Kidney epithelial cell (primary cell): ENCODE measurements around the gene ARHGEF7. TPM values are rescaled to one million over a fixed set of nuclear protein-coding genes. Genes with fewer than 3 reads are reported as not detected.
A peak's percentile ranks its signal among the peaks of the same experiment; 100 is the strongest.
"Not testable (repeated sequence)": the region's sequence is repeated elsewhere in the genome, so short reads cannot be mapped to it uniquely, and the experiment has no call there.

Experiments
- DNase-seq: peaks from one replicate; pipeline ENCODE4 v3.0.0-alpha.2; 2010; ENCODE audit warnings: low read depth
- H3K27me3 ChIP-seq: 2 replicates; pipeline ENCODE4 v1.6.0; 2011; ENCODE audit warnings: low read length; ENCODE audit not compliant: control insufficient read depth, insufficient read depth
- H3K36me3 ChIP-seq: 2 replicates; pipeline ENCODE4 v1.5.1; 2011; ENCODE audit warnings: low read length; ENCODE audit not compliant: control insufficient read depth, insufficient read depth
- H3K4me3 ChIP-seq: 2 replicates; pipeline ENCODE4 v1.5.1; 2011; ENCODE audit warnings: low read depth, mild to moderate bottlenecking, control low read depth, low read length
- total RNA-seq: library from RNA; depleted of rRNA; stranded (reverse); fragments of >200 nt; gene quantifications from 2 replicates; pipeline ENCODE4 v1.2.3, GENCODE V29; 2015
- TF ChIP-seq, protein P1 (sequence below): IDR thresholded peaks from 2 replicates; pipeline ENCODE4 v1.5.1; 2011; ENCODE audit warnings: mild to moderate bottlenecking, moderate library complexity, low read length, control low read depth, inconsistent platforms; ENCODE audit not compliant: insufficient read depth, poor library complexity, severe bottlenecking

The ARHGEF7 gene
- total RNA-seq, 1 donor from 2014 or later = 32.4 TPM

DNA sequence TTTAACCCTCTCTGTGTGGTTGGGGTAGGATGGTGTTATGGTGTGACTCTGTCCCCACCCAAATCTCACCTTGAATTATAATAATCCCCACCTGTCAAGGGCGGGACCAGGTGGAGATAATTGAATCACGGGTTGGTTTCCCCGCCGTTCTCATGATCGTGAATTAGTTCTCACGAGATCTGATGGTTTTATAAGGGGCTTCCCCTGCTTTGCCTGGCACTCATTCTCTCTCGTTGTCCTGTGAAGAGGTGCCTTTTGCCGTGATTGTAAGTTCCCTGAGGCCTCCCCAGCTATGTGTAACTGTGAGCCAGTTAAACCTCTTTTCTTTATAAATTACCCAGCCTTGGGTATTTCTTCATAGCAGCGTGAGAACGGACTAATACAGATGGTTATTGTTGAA, 68.8 kb downstream of the ARHGEF7 start:
- H3K36me3 ChIP-seq = no peaks in the 10 kb centered on the region
- no peak for DNase-seq
- H3K4me3 ChIP-seq = no peak overlapping the region
- no peaks in the 10 kb centered on the region for H3K27me3 ChIP-seq
- TF ChIP-seq, protein P1, sequence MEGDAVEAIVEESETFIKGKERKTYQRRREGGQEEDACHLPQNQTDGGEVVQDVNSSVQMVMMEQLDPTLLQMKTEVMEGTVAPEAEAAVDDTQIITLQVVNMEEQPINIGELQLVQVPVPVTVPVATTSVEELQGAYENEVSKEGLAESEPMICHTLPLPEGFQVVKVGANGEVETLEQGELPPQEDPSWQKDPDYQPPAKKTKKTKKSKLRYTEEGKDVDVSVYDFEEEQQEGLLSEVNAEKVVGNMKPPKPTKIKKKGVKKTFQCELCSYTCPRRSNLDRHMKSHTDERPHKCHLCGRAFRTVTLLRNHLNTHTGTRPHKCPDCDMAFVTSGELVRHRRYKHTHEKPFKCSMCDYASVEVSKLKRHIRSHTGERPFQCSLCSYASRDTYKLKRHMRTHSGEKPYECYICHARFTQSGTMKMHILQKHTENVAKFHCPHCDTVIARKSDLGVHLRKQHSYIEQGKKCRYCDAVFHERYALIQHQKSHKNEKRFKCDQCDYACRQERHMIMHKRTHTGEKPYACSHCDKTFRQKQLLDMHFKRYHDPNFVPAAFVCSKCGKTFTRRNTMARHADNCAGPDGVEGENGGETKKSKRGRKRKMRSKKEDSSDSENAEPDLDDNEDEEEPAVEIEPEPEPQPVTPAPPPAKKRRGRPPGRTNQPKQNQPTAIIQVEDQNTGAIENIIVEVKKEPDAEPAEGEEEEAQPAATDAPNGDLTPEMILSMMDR = no peak

DNA sequence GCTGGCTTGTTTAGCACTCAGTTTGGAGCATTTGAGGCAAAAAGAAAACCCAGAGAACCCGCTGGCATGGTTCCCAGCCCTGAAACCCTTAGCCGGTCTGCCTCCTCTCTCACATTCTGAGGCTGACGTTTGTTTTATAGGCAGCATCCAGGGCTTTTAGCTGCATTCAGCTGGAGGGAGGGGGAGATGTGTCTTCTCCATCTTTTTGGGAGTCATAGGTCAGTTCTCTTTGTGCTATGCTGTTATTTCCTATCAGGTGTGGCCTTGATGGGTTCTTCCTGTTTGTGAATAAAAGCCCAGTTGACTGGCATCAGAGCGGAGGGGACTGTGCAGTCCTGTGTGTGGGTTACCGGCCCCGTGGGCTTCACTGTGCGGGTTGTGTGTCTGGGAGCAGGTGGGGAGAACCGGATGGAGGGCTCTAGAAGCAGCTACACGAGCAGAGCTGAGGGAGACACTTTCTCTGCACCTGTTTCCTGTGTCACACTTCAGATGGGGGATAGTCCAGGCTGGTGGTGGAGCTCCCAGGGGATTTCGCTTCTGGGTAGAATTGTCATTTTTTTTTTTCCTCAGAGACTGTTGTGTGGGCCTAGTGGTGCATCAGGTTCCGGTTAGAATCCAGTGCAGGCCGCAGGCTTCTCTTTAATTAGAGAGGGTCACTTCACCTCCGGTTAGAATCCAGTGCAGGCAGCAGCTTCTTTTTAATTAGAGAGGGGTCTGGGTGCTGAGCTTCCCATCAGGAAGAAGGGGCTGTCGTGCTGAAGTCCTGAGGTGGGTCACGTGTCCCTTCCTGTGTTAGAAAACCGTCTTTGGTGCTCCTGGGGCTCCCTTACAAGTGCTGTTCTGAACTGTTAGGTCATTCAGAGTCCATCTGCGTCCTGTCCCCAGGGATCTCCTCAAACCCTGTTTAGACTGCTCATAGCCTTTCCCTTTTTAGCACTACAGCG, 69.6 kb downstream of the ARHGEF7 start:
- Histone ChIP-seq H3K36me3 (no peaks in the 10 kb centered on the region), H3K4me3 (no peak overlapping the region), H3K27me3 (no peaks in the 10 kb centered on the region)
- TF ChIP-seq, protein P1 = no peak
- DNase-seq = no peak

DNA sequence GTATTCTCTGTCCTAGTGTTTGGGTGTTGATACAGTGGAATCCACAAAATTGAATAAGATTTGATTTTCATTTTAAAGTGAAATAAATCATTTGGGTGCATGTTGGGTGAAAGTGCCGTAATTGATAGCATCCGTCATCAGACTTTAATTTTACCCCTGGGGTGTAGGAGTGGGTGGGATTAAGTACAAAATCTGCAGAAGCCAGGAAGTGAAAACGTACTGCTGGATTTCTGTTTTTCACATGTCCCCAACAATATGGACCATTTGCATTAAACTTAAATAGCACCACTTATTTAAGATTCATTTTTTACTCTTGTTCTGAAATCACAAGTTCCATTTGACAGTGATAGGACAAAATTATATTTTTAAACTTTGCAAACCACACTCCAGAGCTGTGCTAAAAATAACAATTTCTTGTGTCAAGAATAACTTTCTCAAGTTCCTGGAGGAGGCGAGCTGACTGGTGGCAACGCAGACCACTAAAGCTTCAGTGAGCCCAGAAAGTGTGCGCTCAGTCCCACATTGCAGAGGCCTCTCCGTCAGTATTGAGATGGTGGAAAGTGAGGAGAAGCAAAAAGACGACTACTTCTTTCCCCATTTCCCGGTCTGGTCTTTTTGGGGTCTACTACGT, 71.3 kb downstream of the ARHGEF7 start:
- H3K36me3 ChIP-seq = no peaks in the 10 kb centered on the region
- no peak overlapping the region for H3K4me3 ChIP-seq
- TF ChIP-seq, protein P1 = no peak
- DNase-seq = no peak
- H3K27me3 ChIP-seq = no peaks in the 10 kb centered on the region

DNA sequence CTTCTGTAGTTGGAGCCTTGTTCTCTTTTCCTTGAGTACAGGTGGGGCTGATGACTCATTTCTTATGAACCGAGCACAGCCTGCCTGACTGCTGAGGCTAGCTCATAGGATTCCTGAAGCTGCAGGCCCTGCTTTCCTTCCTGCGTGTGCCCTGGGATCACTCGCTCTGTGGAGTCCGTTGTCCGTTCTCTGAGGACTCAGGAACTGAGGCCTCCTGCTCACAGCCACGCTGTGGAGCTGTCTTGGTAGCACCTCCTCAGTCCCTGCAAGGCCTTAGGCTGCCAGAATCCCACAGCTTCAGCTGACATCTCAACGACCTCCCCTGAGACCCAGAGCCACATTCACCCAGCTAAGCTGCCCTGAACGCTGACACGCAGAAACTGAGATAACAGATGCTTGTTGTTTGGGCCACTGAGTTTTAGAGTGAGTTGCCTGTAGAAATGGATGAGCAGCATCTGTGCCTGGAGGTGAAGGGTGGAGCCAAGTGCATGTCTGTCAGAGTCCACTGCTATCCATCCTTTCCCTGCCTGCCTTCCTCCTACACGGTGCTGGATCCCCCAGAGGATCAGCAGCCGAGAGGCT, 72.9 kb downstream of the ARHGEF7 start:
- no peaks in the 10 kb centered on the region for H3K36me3 ChIP-seq
- no peak for DNase-seq
- TF ChIP-seq, protein P1 = no peak
- no peak overlapping the region for H3K4me3 ChIP-seq
- no peaks in the 10 kb centered on the region for H3K27me3 ChIP-seq

DNA sequence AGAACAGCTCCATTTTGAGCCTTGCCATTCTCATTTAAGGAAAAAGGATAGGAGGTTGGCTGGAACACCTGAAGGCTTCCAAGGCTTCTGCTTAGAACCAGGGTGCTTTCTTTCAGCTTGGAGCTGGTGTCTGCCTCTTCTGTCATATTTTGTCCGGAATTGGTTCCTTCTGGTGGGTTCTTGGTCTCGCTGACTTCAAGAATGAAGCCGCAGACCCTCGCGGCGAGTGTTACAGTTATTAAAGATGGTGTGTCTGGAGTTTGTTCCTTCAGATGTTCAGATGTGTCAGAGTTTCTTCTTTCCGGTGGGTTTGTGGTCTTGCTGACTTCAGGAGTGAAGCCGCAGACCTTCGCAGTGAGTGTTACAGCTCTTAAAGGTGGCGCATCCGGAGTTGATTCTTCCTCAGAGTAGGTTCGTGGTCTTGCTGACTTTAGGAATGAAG, 74.0 kb downstream of the ARHGEF7 start:
- DNase-seq, H3K4me3 ChIP-seq, H3K36me3 ChIP-seq, H3K27me3 ChIP-seq: not testable (repeated sequence)

DNA sequence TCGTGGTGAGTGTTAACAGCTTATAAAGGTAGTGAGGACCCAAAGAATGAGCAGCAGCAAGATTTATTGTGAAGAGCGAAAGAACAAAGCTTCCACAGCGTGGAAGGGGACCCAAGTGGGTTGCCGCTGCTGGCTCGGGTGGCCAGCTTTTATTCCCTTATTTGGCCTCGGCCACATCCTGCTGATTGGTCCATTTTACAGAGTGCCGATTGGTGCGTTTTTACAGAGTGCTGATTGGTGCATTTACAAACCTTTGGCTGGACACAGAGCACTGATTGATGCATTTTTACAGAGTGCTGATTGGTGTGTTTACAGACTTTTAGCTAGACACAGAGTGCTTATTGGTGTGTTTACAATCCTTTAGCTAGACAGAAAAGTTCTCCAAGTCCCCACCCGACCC, 74.4 kb downstream of the ARHGEF7 start:
- not testable (repeated sequence) for H3K4me3 ChIP-seq, DNase-seq, H3K27me3 ChIP-seq, H3K36me3 ChIP-seq

DNA sequence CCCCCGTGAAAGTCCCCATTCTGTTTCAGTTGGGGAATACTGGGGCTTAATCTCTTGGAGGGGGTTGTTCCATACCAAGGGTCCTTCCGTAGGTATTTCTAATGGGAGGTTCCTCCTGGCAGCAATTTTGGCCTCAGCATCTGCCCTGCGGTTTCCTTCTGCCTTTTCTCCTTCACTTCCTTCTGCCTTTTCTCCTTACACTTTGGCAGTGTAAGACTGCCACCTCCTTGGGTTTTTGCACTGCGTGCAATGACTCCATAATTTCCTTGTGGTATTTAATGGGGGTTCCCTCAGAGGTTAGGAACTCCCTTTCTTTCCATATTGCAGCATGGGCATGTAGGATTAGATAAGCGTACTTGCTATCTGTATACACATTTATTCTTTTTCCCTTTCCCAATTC, 78.1 kb downstream of the ARHGEF7 start:
- H3K4me3 ChIP-seq, H3K27me3 ChIP-seq, DNase-seq, H3K36me3 ChIP-seq: not testable (repeated sequence)

DNA sequence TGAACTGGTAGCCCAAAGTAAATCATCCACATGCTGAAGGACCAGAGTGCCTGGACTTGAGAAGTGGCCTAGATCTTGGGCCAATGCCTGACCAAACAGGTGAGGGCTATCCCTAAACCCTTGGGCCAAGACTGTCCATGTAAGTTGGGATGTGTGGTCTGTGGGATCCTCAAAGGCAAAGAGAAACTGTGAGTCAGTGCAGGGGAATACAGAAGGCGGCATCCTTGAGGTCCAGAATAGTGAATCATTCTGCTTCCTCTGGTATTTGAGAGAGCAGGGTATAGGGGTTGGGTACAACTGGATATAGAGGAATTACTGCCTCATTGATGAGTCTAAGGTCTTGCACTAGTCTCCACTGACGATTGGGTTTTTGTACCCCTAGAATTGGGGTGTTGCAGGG, 79.5 kb downstream of the ARHGEF7 start:
- H3K4me3 ChIP-seq, H3K36me3 ChIP-seq, H3K27me3 ChIP-seq: not testable (repeated sequence)
- DNase-seq = peak; percentile 58

DNA sequence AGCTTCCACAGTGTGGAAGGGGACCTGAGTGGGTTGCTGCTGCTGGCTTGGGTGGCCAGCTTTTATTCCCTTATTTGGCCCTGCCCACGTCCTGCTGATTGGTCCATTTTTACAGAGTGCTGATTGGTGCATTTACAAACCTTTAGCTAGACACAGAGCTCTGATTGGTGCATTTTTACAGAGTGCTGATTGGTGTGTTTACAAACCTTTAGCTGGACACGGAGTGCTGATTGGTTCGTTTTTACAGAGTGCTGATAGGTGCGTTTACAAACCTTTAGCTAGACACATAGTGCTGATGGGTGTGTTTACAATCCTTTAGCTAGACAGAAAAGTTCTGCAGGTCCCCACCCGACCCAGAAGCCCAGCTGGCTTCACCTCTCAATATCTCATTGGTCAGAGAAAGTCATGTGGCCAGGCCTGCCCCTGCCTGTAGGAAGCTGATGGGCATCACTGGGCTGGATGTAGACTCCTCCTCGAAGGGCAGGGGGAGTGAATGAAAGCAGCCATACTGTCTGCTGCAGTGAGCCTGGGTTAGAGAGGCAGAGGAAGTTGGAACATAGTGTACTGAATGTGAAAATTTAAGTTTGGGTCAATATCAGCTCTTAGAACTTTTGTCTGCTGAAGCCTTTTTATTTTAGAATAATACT, 83.7 kb downstream of the ARHGEF7 start:
- H3K36me3 ChIP-seq = not testable (repeated sequence)

More for the DNA sequence above, 83.7 kb downstream of the ARHGEF7 start:
- H3K4me3 ChIP-seq, H3K27me3 ChIP-seq, DNase-seq: not testable (repeated sequence)
